Activated B cell treated with CpG ODN at 0.5 μM for 24 hours (primary cell): ENCODE measurements around the gene SUSD4. TPM values are rescaled to one million over a fixed set of nuclear protein-coding genes. Genes with fewer than 3 reads are reported as not detected.

Experiments used
- ATAC-seq: fragments of 200-7000 bp; cut with Tn5 transposase; one replicate; pipeline ENCODE4 v1.10.0; 2021; ENCODE audit warnings: low read depth, mild to moderate bottlenecking, moderate library complexity
- CTCF ChIA-PET: fragments of 350-600 bp; sonication (Branson Sonifier 250); formaldehyde crosslinking; loops from one replicate; lab custom pipeline; 2021; ENCODE audit warnings: antibody characterized with exemption; lab: Charles Lee
- POLR2A ChIA-PET: fragments of 350-600 bp; sonication (Branson Sonifier 250); formaldehyde crosslinking; loops from one replicate; lab custom pipeline; 2021; ENCODE audit warnings: antibody characterized with exemption; lab: Charles Lee
- DNase-seq: peaks from one replicate; pipeline ENCODE4 v3.0.0; 2022
- H3K27ac Mint-ChIP-seq: one replicate; pipeline ENCODE4 v1.8.0; 2020; ENCODE audit warnings: mixed read lengths
- H3K27me3 Mint-ChIP-seq: one replicate; pipeline ENCODE4 v1.8.0; 2021; ENCODE audit warnings: mixed read lengths
- H3K36me3 Mint-ChIP-seq: one replicate; pipeline ENCODE4 v1.8.0; 2021; ENCODE audit warnings: low read depth, mixed read lengths
- H3K4me1 Mint-ChIP-seq: one replicate; pipeline ENCODE4 v1.8.0; 2021; ENCODE audit warnings: mixed read lengths
- H3K4me3 Mint-ChIP-seq: one replicate; pipeline ENCODE4 v1.8.0; 2020; ENCODE audit warnings: mild to moderate bottlenecking, mixed read lengths
- H3K9me3 Mint-ChIP-seq: one replicate; pipeline ENCODE4 v1.8.0; 2020; ENCODE audit warnings: mixed read lengths
- CTCF ChIP-seq: fragments of 200-600 bp; IDR thresholded peaks from one replicate; pipeline ENCODE4 v1.8.0; 2022; ENCODE audit warnings: antibody characterized with exemption, mild to moderate bottlenecking
- intact Hi-C: fragments of 100-400 bp; cut with micrococcal nuclease; formaldehyde crosslinking; loops from one replicate; pipeline ENCODE4 v1.15.1; 2024
- total RNA-seq: library from RNA; stranded (reverse); gene quantifications from 2 replicates; pipeline ENCODE4 v1.2.3, GENCODE V29; 2022

SUSD4 gene
- total RNA-seq, 1 donor from 2014 or later: not detected

- Mint-ChIP-seq H3K27me3 (peaks cover 11% of the 10 kb centered on the region), H3K36me3 (no peaks in the 10 kb centered on the region), H3K4me1 (no peaks in the 10 kb centered on the region), H3K27ac (no peak overlapping the region), H3K4me3 (no peak overlapping the region), H3K9me3 (no peaks in the 10 kb centered on the region)
- CTCF ChIA-PET: no interaction called here
- intact Hi-C loops: no loop called here
- no peak for TF ChIP-seq CTCF
- POLR2A ChIA-PET: no interaction called here
- DNase-seq: no peak
- no peak for ATAC-seq
These were observed 26.7 kb downstream of the SUSD4 start for GRCh38 chr1:223337174-223337869.

DNA sequence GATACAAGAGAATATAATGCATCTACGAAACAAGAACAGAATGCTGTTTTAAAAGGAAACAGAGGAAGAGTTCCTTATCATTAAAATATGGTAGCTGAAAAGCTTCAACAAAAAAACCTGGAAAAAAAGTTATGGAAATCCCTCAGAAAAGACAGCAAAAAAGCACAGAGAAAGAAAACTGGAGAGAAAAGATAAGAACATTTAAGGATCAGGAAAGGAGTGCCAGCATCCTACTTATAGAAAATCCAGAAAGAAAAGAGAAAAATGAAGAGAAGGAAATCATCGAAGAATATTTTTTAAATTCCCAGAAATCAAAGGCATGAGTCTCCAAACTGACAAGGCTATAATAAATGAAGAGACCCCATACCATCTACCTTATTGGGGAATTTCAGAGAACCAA, 29.8 kb downstream of the SUSD4 start:
- no peaks in the 10 kb centered on the region for H3K36me3 Mint-ChIP-seq
- ATAC-seq: no peak
- DNase-seq: no peak
- no peak for TF ChIP-seq CTCF
- POLR2A ChIA-PET: no interaction called here
- peaks cover 8% of the 10 kb centered on the region for H3K27me3 Mint-ChIP-seq
- no peaks in the 10 kb centered on the region for H3K9me3 Mint-ChIP-seq
- CTCF ChIA-PET: no interaction called here
- no peaks in the 10 kb centered on the region for H3K4me1 Mint-ChIP-seq
- no peak overlapping the region for H3K27ac Mint-ChIP-seq
- H3K4me3 Mint-ChIP-seq: no peak overlapping the region
- intact Hi-C loops: no loop called here

- H3K27ac Mint-ChIP-seq: no peak overlapping the region
- no peak for ATAC-seq
- intact Hi-C loops: no loop called here
- ChIA-PET POLR2A (no interaction called here), CTCF (no interaction called here)
- H3K4me1 Mint-ChIP-seq: no peaks in the 10 kb centered on the region
- peaks cover under 1% of the 10 kb centered on the region for H3K27me3 Mint-ChIP-seq
- H3K4me3 Mint-ChIP-seq: no peak overlapping the region
- no peak for DNase-seq
- H3K36me3 Mint-ChIP-seq: no peaks in the 10 kb centered on the region
- no peak for TF ChIP-seq CTCF
- no peaks in the 10 kb centered on the region for H3K9me3 Mint-ChIP-seq
These were observed 31.0 kb downstream of the SUSD4 start for GRCh38 chr1:223332997-223333396.

GRCh38 chr1:223331929-223332328, 32.0 kb downstream of the SUSD4 start:
- H3K36me3 Mint-ChIP-seq: no peaks in the 10 kb centered on the region
- POLR2A ChIA-PET: no interaction called here
- intact Hi-C loops: no loop called here
- no peak for TF ChIP-seq CTCF
- no peaks in the 10 kb centered on the region for H3K4me1 Mint-ChIP-seq
- CTCF ChIA-PET: no interaction called here
- no peak overlapping the region for H3K4me3 Mint-ChIP-seq
- no peak overlapping the region for H3K27ac Mint-ChIP-seq
- ATAC-seq (no peak), DNase-seq (no peak)
- H3K9me3 Mint-ChIP-seq: no peaks in the 10 kb centered on the region
- H3K27me3 Mint-ChIP-seq: no peaks in the 10 kb centered on the region

DNA sequence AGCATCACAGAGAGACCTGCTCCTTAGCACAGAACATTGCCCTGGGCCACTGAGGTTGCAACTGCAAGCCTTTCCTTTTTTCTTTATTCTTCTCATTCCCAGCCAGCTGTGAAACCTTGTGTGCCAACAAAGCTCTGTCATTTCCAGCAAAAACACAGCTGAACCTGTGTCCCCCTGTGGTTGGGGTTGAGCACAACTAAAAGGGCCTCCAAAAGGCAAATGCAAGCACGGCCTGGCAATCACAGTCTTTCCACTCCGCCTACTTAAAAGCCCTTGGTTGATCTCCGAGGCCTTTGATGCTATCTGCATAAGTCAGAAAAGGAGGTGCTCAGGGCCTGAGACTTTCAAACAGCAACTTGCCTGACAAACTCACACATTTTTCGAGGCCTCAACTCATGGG, 32.7 kb downstream of the SUSD4 start:
- no peaks in the 10 kb centered on the region for H3K4me1 Mint-ChIP-seq
- intact Hi-C loops: no loop called here
- no peaks in the 10 kb centered on the region for H3K27me3 Mint-ChIP-seq
- no peaks in the 10 kb centered on the region for H3K9me3 Mint-ChIP-seq
- no peaks in the 10 kb centered on the region for H3K36me3 Mint-ChIP-seq
- no peak for TF ChIP-seq CTCF
- ChIA-PET POLR2A (no interaction called here), CTCF (no interaction called here)
- ATAC-seq: no peak
- no peak for DNase-seq
- no peak overlapping the region for H3K27ac Mint-ChIP-seq
- no peak overlapping the region for H3K4me3 Mint-ChIP-seq
